H1 (cell line): Measurements from ENCODE around the gene CACNB2. TPM values are rescaled to one million over a fixed set of nuclear protein-coding genes. Genes with fewer than 3 reads are reported as not detected.

ENCODE experiments used
- CTCF ChIA-PET: fragments of 300-600 bp; sonication (Branson Sonifier 250); formaldehyde crosslinking; loops from one replicate; lab custom pipeline; 2021; ENCODE audit not compliant: partially characterized antibody; lab: Charles Lee
- POLR2A ChIA-PET: fragments of 300-600 bp; sonication (Branson Sonifier 250); formaldehyde crosslinking; loops from one replicate; lab custom pipeline; 2021; ENCODE audit warnings: inconsistent platforms; ENCODE audit not compliant: partially characterized antibody; lab: Charles Lee
- DNase-seq, 2 experiments: peaks; one replicate each; pipeline versions ENCODE4 v3.0.0 to v3.0.0-alpha.2; 2010 to 2022; ENCODE audit warnings: low spot score in 2 of 2, low read depth in 1 of 2, mixed read lengths in 1 of 2
- FAIRE-seq: peaks from 2 replicates; lab custom pipeline; 2011; peaks lifted over from hg19 to GRCh38; lab: Jason Lieb, UNC
- H2AFZ ChIP-seq: 2 replicates; pipeline ENCODE4 v1.8.1; 2012; ENCODE audit warnings: low read length, inconsistent platforms
- H2AK5ac ChIP-seq: 2 replicates; pipeline ENCODE4 v1.6.1; 2013; ENCODE audit warnings: low read depth, low read length
- H2BK120ac ChIP-seq: replicated peaks from 2 replicates; pipeline ENCODE3; 2013; ENCODE audit warnings: low read depth, low read length, inconsistent platforms
- H2BK12ac ChIP-seq: 2 replicates; pipeline ENCODE4 v1.6.1; 2013; ENCODE audit warnings: low read depth, low read length
- H2BK15ac ChIP-seq: 2 replicates; pipeline ENCODE4 v1.6.1; 2013; ENCODE audit warnings: low read length
- H2BK20ac ChIP-seq: 2 replicates; pipeline ENCODE4 v1.6.1; 2013; ENCODE audit warnings: low read length
- H2BK5ac ChIP-seq: 2 replicates; pipeline ENCODE4 v1.6.1; 2013; ENCODE audit warnings: low read depth, low read length
- H3K14ac ChIP-seq: 2 replicates; pipeline ENCODE4 v1.6.1; 2013; ENCODE audit warnings: inconsistent platforms; ENCODE audit not compliant: insufficient read length
- H3K18ac ChIP-seq: 2 replicates; pipeline ENCODE4 v1.6.1; 2013; ENCODE audit warnings: low read length; ENCODE audit errors: extremely low read depth
- H3K23ac ChIP-seq: 2 replicates; pipeline ENCODE4 v1.6.1; 2013; ENCODE audit warnings: inconsistent platforms; ENCODE audit not compliant: insufficient read length
- H3K23me2 ChIP-seq: 2 replicates; pipeline ENCODE4 v1.6.1; 2013; ENCODE audit warnings: low read depth, low read length
- H3K27ac ChIP-seq: 2 replicates; pipeline ENCODE4 v1.6.1; 2011; ENCODE audit warnings: low read depth, low read length, inconsistent platforms
- H3K27me3 ChIP-seq, 4 experiments: replicated peaks in 1 of 4; 1 replicate in 1 of 4; 2 replicates in 3 of 4; pipeline versions ENCODE4 v1.6.1 to v1.8.1; 2011 to 2013; ENCODE audit warnings: low read length in 3 of 4, mild to moderate bottlenecking in 3 of 4, inconsistent platforms in 2 of 4, mixed read lengths in 2 of 4, moderate library complexity in 1 of 4; ENCODE audit not compliant: control insufficient read depth in 3 of 4, insufficient read depth in 3 of 4; ENCODE audit errors: extremely low read depth in 1 of 4
- H3K36me3 ChIP-seq, 4 experiments: 2 replicates each; pipeline versions ENCODE4 v1.6.1 to v1.8.1; 2011 to 2013; ENCODE audit warnings: mild to moderate bottlenecking in 4 of 4, low read length in 3 of 4, moderate library complexity in 2 of 4, control low read depth in 1 of 4, inconsistent platforms in 1 of 4; ENCODE audit not compliant: insufficient read depth in 4 of 4, control insufficient read depth in 2 of 4
- H3K4ac ChIP-seq: replicated peaks from 2 replicates; pipeline ENCODE3; 2013; ENCODE audit warnings: low read length, low read depth, mixed read lengths, inconsistent platforms; ENCODE audit not compliant: insufficient read length
- H3K4me1 ChIP-seq, 4 experiments: replicated peaks in 1 of 4; 1 replicate in 1 of 4; 2 replicates in 3 of 4; pipeline versions ENCODE4 v1.6.1 to v1.8.1; 2011 to 2013; ENCODE audit warnings: low read length in 3 of 4, inconsistent platforms in 2 of 4, mixed read lengths in 1 of 4; ENCODE audit not compliant: insufficient read depth in 4 of 4, control insufficient read depth in 3 of 4
- H3K4me2 ChIP-seq, 2 experiments: 2 replicates each; pipeline versions ENCODE4 v1.6.1 to v1.8.1; 2011 to 2013; ENCODE audit warnings: low read depth in 2 of 2, low read length in 2 of 2, control low read depth in 1 of 2, inconsistent platforms in 1 of 2, mild to moderate bottlenecking in 1 of 2; ENCODE audit not compliant: insufficient read depth in 1 of 2
- H3K4me3 ChIP-seq, 4 experiments: fragments of 200-600, 300-600 bp in 1 of 4; sonication (generic), shearing (Covaris generic), sonication (Bioruptor Twin) in 1 of 4; 2 replicates each; pipeline versions ENCODE4 v1.5.1 to v1.8.1; 2011 to 2016; ENCODE audit warnings: low read length in 4 of 4, low read depth in 3 of 4, control low read depth in 2 of 4, inconsistent platforms in 2 of 4, mild to moderate bottlenecking in 2 of 4, mixed read lengths in 1 of 4, moderate library complexity in 1 of 4; ENCODE audit not compliant: insufficient read depth in 2 of 4; ENCODE audit errors: extremely low read depth in 1 of 4
- H3K56ac ChIP-seq: replicated peaks from 2 replicates; pipeline ENCODE3; 2013; ENCODE audit warnings: low read depth, mild to moderate bottlenecking, mixed read lengths, low read length, inconsistent platforms; ENCODE audit not compliant: insufficient read length
- H3K79me1 ChIP-seq: 2 replicates; pipeline ENCODE4 v1.6.1; 2013; ENCODE audit warnings: low read depth, low read length, control low read depth
- H3K79me2 ChIP-seq, 2 experiments: 2 replicates each; pipeline versions ENCODE4 v1.6.1 to v1.8.1; 2012 to 2013; ENCODE audit warnings: low read length in 2 of 2, mild to moderate bottlenecking in 2 of 2, inconsistent platforms in 1 of 2; ENCODE audit not compliant: insufficient read depth in 2 of 2, control insufficient read depth in 1 of 2
- H3K9ac ChIP-seq, 4 experiments: replicated peaks in 1 of 4; 1 replicate in 1 of 4; 2 replicates in 3 of 4; pipeline versions ENCODE4 v1.6.1 to v1.8.1; 2011 to 2013; ENCODE audit warnings: low read depth in 3 of 4, low read length in 3 of 4, control low read depth in 2 of 4, mild to moderate bottlenecking in 2 of 4, moderate library complexity in 2 of 4, inconsistent platforms in 1 of 4; ENCODE audit errors: extremely low read depth in 1 of 4
- H3K9me3 ChIP-seq, 2 experiments: 2 replicates each; pipeline versions ENCODE4 v1.6.1 to v1.8.1; 2012 to 2013; ENCODE audit warnings: mild to moderate bottlenecking in 2 of 2, moderate library complexity in 2 of 2, control low read depth in 1 of 2, inconsistent platforms in 1 of 2, low read depth in 1 of 2, low read length in 1 of 2, mixed read lengths in 1 of 2; ENCODE audit not compliant: insufficient read depth in 2 of 2
- H4K20me1 ChIP-seq, 2 experiments: replicated peaks in 1 of 2; 2 replicates each; pipeline versions ENCODE3 to v1.8.1; 2011 to 2013; ENCODE audit warnings: inconsistent platforms in 2 of 2, low read length in 2 of 2, mild to moderate bottlenecking in 1 of 2; ENCODE audit not compliant: insufficient read depth in 2 of 2, control insufficient read depth in 1 of 2
- H4K5ac ChIP-seq: 2 replicates; pipeline ENCODE4 v1.6.1; 2013; ENCODE audit warnings: low read length, low read depth, mixed read lengths, inconsistent platforms; ENCODE audit not compliant: insufficient read length
- H4K8ac ChIP-seq: 2 replicates; pipeline ENCODE4 v1.8.0; 2013; ENCODE audit warnings: mild to moderate bottlenecking, moderate library complexity, low read length, inconsistent platforms; ENCODE audit not compliant: insufficient read depth; ENCODE audit errors: extremely low read depth
- H4K91ac ChIP-seq: replicated peaks from 2 replicates; pipeline ENCODE3; 2013; ENCODE audit warnings: low read length, mixed read lengths, inconsistent platforms; ENCODE audit not compliant: insufficient read length
- CTBP2 ChIP-seq: IDR thresholded peaks from 2 replicates; pipeline ENCODE4 v1.7.0; 2011; ENCODE audit warnings: borderline replicate concordance, mild to moderate bottlenecking, moderate library complexity, mixed read lengths, low read length; ENCODE audit not compliant: insufficient read depth, insufficient read length
- EZH2 ChIP-seq: fragments of 200-600 bp; sonication (generic); IDR thresholded peaks from 2 replicates; pipeline ENCODE4 v1.7.1; 2012; ENCODE audit warnings: low read depth, mild to moderate bottlenecking, moderate library complexity, low read length, inconsistent platforms; ENCODE audit not compliant: severe bottlenecking
- PHF8 ChIP-seq: fragments of 200-600 bp; sonication (generic); conservative IDR thresholded peaks from 2 replicates; pipeline ENCODE4 v1.7.1; 2012; ENCODE audit warnings: low read depth, mild to moderate bottlenecking, inconsistent platforms, low read length, moderate library complexity
- SRF ChIP-seq: IDR thresholded peaks from 2 replicates; pipeline ENCODE4 v1.6.1; 2011; ENCODE audit warnings: mild to moderate bottlenecking, low read depth, low read length, moderate library complexity
- SUZ12 ChIP-seq: fragments of 200-600 bp; sonication (generic); IDR thresholded peaks from 2 replicates; pipeline ENCODE4 v1.6.1; 2012; ENCODE audit warnings: mild to moderate bottlenecking, inconsistent platforms, low read length, moderate library complexity, mixed read lengths
- WGBS, 2 experiments: shearing (Covaris generic) in 1 of 2; methylation state at CpG; one replicate each; pipeline versions ENCODE4 v1.1.6 to v1.1.7; 2013 to 2015; ENCODE audit warnings: low lambda C conversion rate in 2 of 2, mixed read lengths in 2 of 2, inconsistent platforms in 1 of 2, low coverage in 1 of 2, missing lambda C conversion rate in 1 of 2; ENCODE audit not compliant: insufficient replicate concordance in 2 of 2, insufficient coverage in 1 of 2, insufficient read length in 1 of 2; ENCODE audit errors: extremely low coverage in 1 of 2, missing lambda C conversion rate in 1 of 2; 5-methylcytosine and 5-hydroxymethylcytosine counted together
- polyA plus RNA-seq, 7 experiments: library from polyadenylated mRNA; depleted of rRNA in 3 of 7; stranded (reverse) in 5 of 7; unstranded in 2 of 7; fragments of >200 nt in 5 of 7; fragments of 200-250 nt in 2 of 7; gene quantifications; 1 replicate in 5 of 7; 2 replicates in 1 of 7; 4 replicates in 1 of 7; pipeline versions ENCODE4 v1.2.1 to v1.2.3, GENCODE V29; 2011 to 2013; ENCODE audit warnings: missing spikeins in 2 of 7, mixed read lengths in 2 of 7
- total RNA-seq: library from RNA; stranded (reverse); fragmentation: NEBNext Ultra II Directional; extraction: Animal tissue kit (Norgen Biotek cat#: 25700); gene quantifications from 2 replicates; pipeline ENCODE4 v1.2.1, GENCODE V29; 2021
- TF ChIP-seq, protein P1 (sequence below): IDR thresholded peaks from 2 replicates; pipeline ENCODE4 v1.6.1; 2011; ENCODE audit warnings: low read length, improper control_type of control experiment

CACNB2 gene
- total and polyA plus RNA-seq, 2 of the 8 experiments (the other 6 are each of a cell fraction or from before 2014, with no cell fraction given), result 2.4 to 3.2 TPM

DNA sequence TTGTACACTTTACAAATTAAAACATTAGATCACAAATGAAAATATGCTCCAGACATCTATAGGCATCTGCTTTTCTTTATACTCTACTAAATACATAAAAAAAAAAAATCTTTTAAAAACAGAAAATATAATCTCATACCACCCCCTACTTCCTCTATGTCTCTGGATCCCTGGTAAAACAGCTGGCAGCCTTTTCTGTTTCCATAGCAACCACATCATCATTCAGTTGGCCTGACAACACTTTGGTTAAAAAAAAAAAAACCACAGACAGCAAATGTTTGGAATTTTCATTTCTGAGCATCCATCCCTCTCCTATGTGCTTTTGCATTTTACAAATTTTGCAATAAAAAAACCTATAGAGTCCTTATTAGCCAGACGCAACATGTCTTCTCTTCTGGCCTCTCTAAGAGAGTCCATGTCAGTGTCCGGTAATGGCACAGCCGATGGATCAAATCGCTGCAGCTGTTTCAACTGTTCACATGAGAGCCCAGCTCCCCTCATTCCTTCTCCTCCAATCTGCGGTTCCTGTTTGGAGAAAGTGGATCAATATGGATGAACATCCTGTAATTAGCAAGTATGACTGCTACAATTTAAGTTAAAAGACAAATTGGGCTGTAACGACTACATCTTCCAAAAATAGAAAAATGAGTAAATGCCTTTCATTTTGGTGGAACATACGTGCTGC, 405.5 kb downstream of the CACNB2 start:
- Histone ChIP-seq H2BK12ac (no peak overlapping the region), H2AK5ac (no peak overlapping the region), H2BK5ac (no peak overlapping the region), H3K56ac (no peak overlapping the region), H2BK15ac (no peak overlapping the region), H3K9me3 (no peaks in the 10 kb centered on the region), H4K20me1 (no peaks in the 10 kb centered on the region), H3K23me2 (no peaks in the 10 kb centered on the region), H4K5ac (no peak overlapping the region), H3K27ac (no peak overlapping the region), H4K8ac (no peak overlapping the region), H2BK20ac (no peak overlapping the region), H3K4me1 (no peaks in the 10 kb centered on the region), H4K91ac (no peak overlapping the region), H3K4ac (no peak overlapping the region), H3K79me2 (no peaks in the 10 kb centered on the region), H3K4me3 (no peak overlapping the region), H3K36me3 (peaks cover 0 to 8% (median 4%) of the 10 kb centered on the region in 4 experiments; a peak in 4 of 8 replicates), H3K79me1 (no peaks in the 10 kb centered on the region), H3K9ac (no peak overlapping the region), H3K4me2 (no peak overlapping the region), H2AFZ (no peak overlapping the region), H3K14ac (no peak overlapping the region), H2BK120ac (no peak overlapping the region), H3K27me3 (no peaks in the 10 kb centered on the region), H3K18ac (no peak overlapping the region), H3K23ac (no peak overlapping the region)
- WGBS, 2 experiments, result 95% methylated on average over 7 of the region's 7 CpGs; no CpG with 5 or more reads in 1 of the 2 experiments
- no peak for DNase-seq
- no peak for TF ChIP-seq PHF8
- no peak for TF ChIP-seq EZH2
- TF ChIP-seq CTBP2, result no peak
- TF ChIP-seq, protein P1, sequence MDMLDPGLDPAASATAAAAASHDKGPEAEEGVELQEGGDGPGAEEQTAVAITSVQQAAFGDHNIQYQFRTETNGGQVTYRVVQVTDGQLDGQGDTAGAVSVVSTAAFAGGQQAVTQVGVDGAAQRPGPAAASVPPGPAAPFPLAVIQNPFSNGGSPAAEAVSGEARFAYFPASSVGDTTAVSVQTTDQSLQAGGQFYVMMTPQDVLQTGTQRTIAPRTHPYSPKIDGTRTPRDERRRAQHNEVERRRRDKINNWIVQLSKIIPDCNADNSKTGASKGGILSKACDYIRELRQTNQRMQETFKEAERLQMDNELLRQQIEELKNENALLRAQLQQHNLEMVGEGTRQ, result no peak
- no peak for TF ChIP-seq SRF
- no peak for TF ChIP-seq SUZ12
- FAIRE-seq, result no peak
- POLR2A ChIA-PET, result no interaction called here
- CTCF ChIA-PET, result no interaction called here
